Endothelial cell (in vitro differentiated cells): ENCODE data around the gene CA10. TPM values are rescaled to one million over a fixed set of nuclear protein-coding genes. Genes with fewer than 3 reads are reported as not detected.

Experiments
- DNase-seq: peaks from one replicate; pipeline ENCODE4 v3.0.0; 2021; ENCODE audit warnings: low spot score
- H3K27ac Mint-ChIP-seq: one replicate; pipeline ENCODE4 v1.8.0; 2021; ENCODE audit warnings: mixed read lengths, inconsistent platforms; ENCODE audit not compliant: unreplicated experiment
- H3K27me3 Mint-ChIP-seq: one replicate; pipeline ENCODE4 v1.8.0; 2021; ENCODE audit warnings: mild to moderate bottlenecking, moderate library complexity, mixed read lengths, inconsistent platforms; ENCODE audit not compliant: unreplicated experiment
- H3K36me3 Mint-ChIP-seq: one replicate; pipeline ENCODE4 v1.8.0; 2021; ENCODE audit warnings: mild to moderate bottlenecking, low read depth, mixed read lengths, inconsistent platforms; ENCODE audit not compliant: unreplicated experiment
- H3K4me1 Mint-ChIP-seq: one replicate; pipeline ENCODE4 v1.8.0; 2021; ENCODE audit warnings: mild to moderate bottlenecking, mixed read lengths, inconsistent platforms; ENCODE audit not compliant: unreplicated experiment
- H3K4me3 Mint-ChIP-seq: one replicate; pipeline ENCODE4 v1.8.0; 2021; ENCODE audit warnings: mild to moderate bottlenecking, mixed read lengths, inconsistent platforms; ENCODE audit not compliant: unreplicated experiment
- H3K9me3 Mint-ChIP-seq: one replicate; pipeline ENCODE4 v1.8.0; 2021; ENCODE audit warnings: mixed read lengths, inconsistent platforms; ENCODE audit not compliant: unreplicated experiment
- CTCF ChIP-seq: fragments of 200-600 bp; sonication (generic); IDR thresholded peaks from one replicate; pipeline ENCODE4 v1.5.0; 2021; ENCODE audit warnings: antibody characterized with exemption; ENCODE audit not compliant: unreplicated experiment
- total RNA-seq: library from RNA; stranded (reverse); fragmentation: NEBNext Ultra II Directional; extraction: Animal tissue kit (Norgen Biotek cat#: 25700); gene quantifications from one replicate; pipeline ENCODE4 v1.2.1, GENCODE V29; 2021; ENCODE audit not compliant: unreplicated experiment

CA10 gene
- total RNA-seq, 1 donor from 2014 or later: not detected

- H3K27me3 Mint-ChIP-seq: no peaks in the 10 kb centered on the region
- no peak overlapping the region for H3K27ac Mint-ChIP-seq
- DNase-seq: no peak
- H3K9me3 Mint-ChIP-seq: no peaks in the 10 kb centered on the region
- no peaks in the 10 kb centered on the region for H3K4me1 Mint-ChIP-seq
- H3K4me3 Mint-ChIP-seq: no peak overlapping the region
- H3K36me3 Mint-ChIP-seq: no peaks in the 10 kb centered on the region
- no peak for TF ChIP-seq CTCF
Observed at GRCh38 chr17:51610155-51610554, 548.4 kb downstream of the CA10 start.

- no peak for TF ChIP-seq CTCF
- Mint-ChIP-seq H3K4me3 (no peak overlapping the region), H3K4me1 (no peaks in the 10 kb centered on the region), H3K27ac (no peak overlapping the region), H3K36me3 (no peaks in the 10 kb centered on the region), H3K27me3 (no peaks in the 10 kb centered on the region), H3K9me3 (no peaks in the 10 kb centered on the region)
- DNase-seq: no peak
Observed at GRCh38 chr17:51608251-51608933, 550.1 kb downstream of the CA10 start.

GRCh38 chr17:51607512-51607911 is 551.0 kb downstream of the CA10 start:
- no peak for DNase-seq
- H3K4me3 Mint-ChIP-seq: no peak overlapping the region
- TF ChIP-seq CTCF: no peak
- no peaks in the 10 kb centered on the region for H3K4me1 Mint-ChIP-seq
- H3K36me3 Mint-ChIP-seq: no peaks in the 10 kb centered on the region
- no peaks in the 10 kb centered on the region for H3K9me3 Mint-ChIP-seq
- H3K27me3 Mint-ChIP-seq: no peaks in the 10 kb centered on the region
- H3K27ac Mint-ChIP-seq: no peak overlapping the region

GRCh38 chr17:51604299-51605020 is 554.1 kb downstream of the CA10 start:
- no peak for TF ChIP-seq CTCF
- Mint-ChIP-seq H3K27me3 (no peaks in the 10 kb centered on the region), H3K27ac (no peak overlapping the region), H3K36me3 (no peaks in the 10 kb centered on the region), H3K9me3 (no peaks in the 10 kb centered on the region), H3K4me3 (no peak overlapping the region), H3K4me1 (no peaks in the 10 kb centered on the region)
- DNase-seq: no peak

GRCh38 chr17:51601622-51602261 is 556.8 kb downstream of the CA10 start:
- Mint-ChIP-seq H3K27ac (no peak overlapping the region), H3K36me3 (no peaks in the 10 kb centered on the region), H3K27me3 (peaks cover 1% of the 10 kb centered on the region), H3K4me3 (no peak overlapping the region), H3K4me1 (no peaks in the 10 kb centered on the region), H3K9me3 (no peaks in the 10 kb centered on the region)
- no peak for TF ChIP-seq CTCF
- no peak for DNase-seq
